GM18508 (cell line): Measurements from ENCODE around the gene PTBP1.
"Not testable (repeated sequence)": the region's sequence is repeated elsewhere in the genome, so short reads cannot be mapped to it uniquely, and the experiment has no call there.

Experiments used
- ATAC-seq: cut with Tn5 transposase; IDR thresholded peaks from one replicate; pipeline ENCODE4 v1.9.1; 2021; ENCODE audit warnings: moderate number of reproducible peaks; ENCODE audit not compliant: insufficient read depth, unreplicated experiment

PTBP1 gene

GRCh38 chr19:850221-850978 lies 53.1 kb downstream of the PTBP1 start:
- no peak for ATAC-seq

GRCh38 chr19:850979-851335 lies 53.7 kb downstream of the PTBP1 start:
- ATAC-seq = no peak

GRCh38 chr19:852136-853013 lies 55.1 kb downstream of the PTBP1 start, which contains the start of gene ELANE:
Gene ELANE, plus strand, starts transcription at chr19:852303. Its CDS starts 26 bp downstream, at chr19:852329.
- no peak for ATAC-seq

GRCh38 chr19:853014-853585 lies 55.8 kb downstream of the PTBP1 start:
- no peak for ATAC-seq

GRCh38 chr19:853614-854220 lies 56.5 kb downstream of the PTBP1 start:
- ATAC-seq = not testable (repeated sequence)

GRCh38 chr19:854549-854948 lies 57.3 kb downstream of the PTBP1 start:
- ATAC-seq = no peak

- no peak for ATAC-seq
Measured at GRCh38 chr19:855142-855541, 57.9 kb downstream of the PTBP1 start.

GRCh38 chr19:855566-856120 lies 58.4 kb downstream of the PTBP1 start:
- no peak for ATAC-seq

GRCh38 chr19:858284-858683 lies 61.0 kb downstream of the PTBP1 start:
- ATAC-seq = no peak

- no peak for ATAC-seq
Measured at GRCh38 chr19:858868-859843, 61.9 kb downstream of the PTBP1 start, which contains the start of gene CFD. Gene CFD, plus strand, starts transcription at chr19:859664. Its CDS starts 26 bp downstream, at chr19:859690.

GRCh38 chr19:861141-861755 lies 64.0 kb downstream of the PTBP1 start:
- no peak for ATAC-seq
